Nephron progenitor cell (in vitro differentiated cells): ENCODE data around the gene RASSF1.
"Not testable (repeated sequence)": the region's sequence is repeated elsewhere in the genome, so short reads cannot be mapped to it uniquely, and the experiment has no call there.

Experiments
- DNase-seq: peaks from one replicate; pipeline ENCODE4 v3.0.0; 2021
- H3K27ac Mint-ChIP-seq: 2 replicates; pipeline ENCODE4 v1.8.0; 2021; ENCODE audit warnings: mild to moderate bottlenecking, moderate library complexity, mixed read lengths
- H3K27me3 Mint-ChIP-seq: 2 replicates; pipeline ENCODE4 v1.8.0; 2021; ENCODE audit warnings: mild to moderate bottlenecking, low read depth, mixed read lengths; ENCODE audit not compliant: poor library complexity
- H3K36me3 Mint-ChIP-seq: 2 replicates; pipeline ENCODE4 v1.8.0; 2021; ENCODE audit warnings: low read depth, mixed read lengths
- H3K4me1 Mint-ChIP-seq: 2 replicates; pipeline ENCODE4 v1.8.0; 2021; ENCODE audit warnings: mixed read lengths
- H3K4me3 Mint-ChIP-seq: 2 replicates; pipeline ENCODE4 v1.8.0; 2021; ENCODE audit warnings: mild to moderate bottlenecking, moderate library complexity, mixed read lengths
- H3K9me3 Mint-ChIP-seq: 2 replicates; pipeline ENCODE4 v1.8.0; 2021; ENCODE audit warnings: mild to moderate bottlenecking, moderate library complexity, mixed read lengths
- CTCF ChIP-seq: fragments of 200-600 bp; sonication (generic); IDR thresholded peaks from 2 replicates; pipeline ENCODE4 v1.5.0; 2021; ENCODE audit warnings: antibody characterized with exemption

The RASSF1 gene

DNA sequence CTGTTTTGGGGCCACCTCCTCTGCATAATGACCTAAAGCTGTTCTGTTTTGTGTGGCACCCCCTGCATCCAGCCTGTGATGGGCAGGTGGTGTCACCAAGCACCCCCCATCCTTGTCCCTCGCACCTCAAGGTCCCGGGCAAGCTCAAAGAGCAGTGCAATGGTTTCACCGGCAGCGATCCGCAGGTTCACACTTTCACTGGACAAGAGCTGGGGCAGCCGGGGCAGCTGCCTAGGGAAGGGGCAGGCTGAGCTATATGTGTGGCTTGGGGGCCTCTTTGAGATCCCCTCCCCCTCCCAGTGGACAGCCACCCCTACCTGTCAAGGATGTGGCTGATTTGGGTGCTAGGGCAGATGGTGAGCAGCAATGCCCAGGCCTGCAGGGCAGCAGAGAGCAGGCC is 51.5 kb downstream of the RASSF1 start:
- H3K36me3 Mint-ChIP-seq, result peaks cover 16% of the 10 kb centered on the region
- no peak overlapping the region for H3K27ac Mint-ChIP-seq
- TF ChIP-seq CTCF, result no peak
- no peak overlapping the region for H3K4me3 Mint-ChIP-seq
- peaks cover 16% of the 10 kb centered on the region for H3K4me1 Mint-ChIP-seq
- H3K9me3 Mint-ChIP-seq, result no peaks in the 10 kb centered on the region
- H3K27me3 Mint-ChIP-seq, result peaks cover 2% of the 10 kb centered on the region
- DNase-seq, result no peak

GRCh38 chr3:50288387-50289007 is 52.1 kb downstream of the RASSF1 start:
- Mint-ChIP-seq H3K27me3 (peaks cover 2% of the 10 kb centered on the region), H3K4me3 (no peak overlapping the region), H3K9me3 (no peaks in the 10 kb centered on the region), H3K27ac (peak overlapping the region; percentile 75), H3K4me1 (peaks cover 16% of the 10 kb centered on the region), H3K36me3 (peaks cover 16% of the 10 kb centered on the region)
- no peak for DNase-seq
- TF ChIP-seq CTCF, result no peak

DNA sequence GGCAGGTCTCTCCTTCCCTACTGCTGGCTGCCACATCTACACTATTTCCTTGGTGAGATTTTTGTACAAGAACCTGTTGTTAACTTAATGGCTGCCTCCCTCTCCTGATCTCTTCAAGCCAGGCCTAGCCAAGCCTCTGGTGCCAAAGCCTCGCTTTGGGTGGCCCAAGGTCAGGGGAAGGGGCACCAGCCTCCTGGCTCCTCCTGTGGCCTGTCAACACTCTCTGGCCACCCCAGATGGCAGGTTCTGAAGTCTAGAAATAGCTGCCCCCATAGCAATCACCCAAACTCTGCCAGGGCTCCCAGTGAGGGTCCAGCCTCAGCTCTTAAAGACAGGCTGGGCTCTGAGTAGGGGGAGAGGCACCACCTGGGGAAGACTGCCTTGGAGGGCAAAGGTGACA is 53.4 kb downstream of the RASSF1 start:
- no peak for TF ChIP-seq CTCF
- peaks cover 8% of the 10 kb centered on the region for H3K4me1 Mint-ChIP-seq
- no peak overlapping the region for H3K27ac Mint-ChIP-seq
- no peak for DNase-seq
- no peaks in the 10 kb centered on the region for H3K9me3 Mint-ChIP-seq
- peaks cover 2% of the 10 kb centered on the region for H3K27me3 Mint-ChIP-seq
- peaks cover 16% of the 10 kb centered on the region for H3K36me3 Mint-ChIP-seq
- no peak overlapping the region for H3K4me3 Mint-ChIP-seq

DNA sequence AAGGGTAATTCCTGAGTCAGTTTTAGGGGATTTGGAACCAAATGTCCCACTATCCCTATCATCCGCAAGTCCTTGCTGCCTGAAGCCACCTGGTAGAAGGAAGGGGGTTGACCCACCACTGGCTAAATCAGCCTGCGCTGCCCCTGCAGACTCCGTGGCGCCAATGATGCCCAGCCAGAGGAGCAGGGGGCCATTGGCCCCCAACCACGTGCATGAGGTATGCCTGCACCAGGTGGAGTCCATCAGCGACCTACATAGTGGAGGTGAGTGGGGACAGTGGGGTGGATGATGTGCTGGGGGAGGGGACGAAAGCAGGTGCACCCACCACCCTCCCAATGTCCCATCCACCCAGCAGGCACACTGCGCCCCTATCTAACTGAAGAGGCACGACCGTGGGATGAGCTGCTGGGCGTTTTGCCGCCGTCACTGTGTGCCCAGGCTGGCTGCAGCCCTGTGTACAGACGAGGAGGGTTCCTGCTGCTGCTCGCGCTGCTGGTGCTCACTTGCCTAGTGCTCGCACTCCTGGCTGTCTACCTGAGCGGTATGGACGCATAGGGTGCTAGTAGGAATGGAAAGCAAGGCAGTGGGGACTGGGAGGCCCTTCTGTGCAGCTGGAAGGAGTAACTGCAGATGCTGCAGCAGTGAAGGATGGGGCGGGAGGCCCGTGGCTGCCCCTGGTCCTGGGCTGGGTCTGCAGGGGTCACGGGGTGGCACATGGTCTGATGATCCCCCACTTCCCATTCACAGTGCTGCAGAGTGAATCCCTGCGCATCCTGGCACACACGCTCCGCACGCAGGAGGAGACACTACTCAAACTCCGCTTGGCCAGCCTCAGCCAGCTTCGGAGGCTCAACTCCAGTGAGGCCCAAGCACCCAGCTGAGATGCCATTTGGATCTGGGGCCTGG is 54.1 kb downstream of the RASSF1 start:
- Mint-ChIP-seq H3K9me3 (no peaks in the 10 kb centered on the region), H3K27me3 (peaks cover 2% of the 10 kb centered on the region), H3K27ac (no peak overlapping the region), H3K4me3 (no peak overlapping the region), H3K36me3 (peaks cover 16% of the 10 kb centered on the region), H3K4me1 (peaks cover 6% of the 10 kb centered on the region)
- TF ChIP-seq CTCF, result no peak
- DNase-seq, result no peak

DNA sequence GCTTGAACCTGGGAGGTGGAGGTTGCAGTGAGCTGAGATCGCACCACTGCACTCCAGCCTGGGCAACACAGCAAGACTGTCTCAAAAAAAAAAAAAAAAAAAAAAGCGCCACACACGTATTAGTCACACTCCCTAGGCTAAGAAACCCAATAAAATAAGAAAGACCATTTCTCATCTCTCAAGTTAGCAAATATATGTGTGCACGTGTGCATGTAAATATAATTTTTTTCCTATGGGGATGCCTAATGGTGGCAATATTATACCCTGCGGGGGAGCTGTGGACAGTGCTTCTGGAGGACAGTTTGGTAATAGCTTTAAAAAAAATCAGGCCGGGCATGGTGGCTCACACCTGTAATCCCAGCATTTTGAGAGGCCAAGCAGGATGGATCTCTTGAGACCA is 56.5 kb downstream of the RASSF1 start:
- not testable (repeated sequence) for H3K4me3 Mint-ChIP-seq

More for the DNA sequence above, 56.5 kb downstream of the RASSF1 start:
- H3K27ac Mint-ChIP-seq, H3K9me3 Mint-ChIP-seq, H3K4me1 Mint-ChIP-seq, DNase-seq, H3K27me3 Mint-ChIP-seq: not testable (repeated sequence)
- peaks cover 11% of the 10 kb centered on the region for H3K36me3 Mint-ChIP-seq
